ENCODE data around the gene IGFL3. TPM values are rescaled to one million over a fixed set of nuclear protein-coding genes. Genes with fewer than 3 reads are reported as not detected.

IGFL3 gene
- total and polyA plus RNA-seq, 12 donors: not detected

GRCh38 chr19:46113726-46114125, 10.8 kb downstream of the IGFL3 start:
- Histone ChIP-seq H3K36me3 (no peaks in the 10 kb centered on the region), H3K27me3 (peaks cover 0 to 66% (median 31%) of the 10 kb centered on the region in 7 donors), H3K9me3 (no peaks in the 10 kb centered on the region), H3K27ac (no peak overlapping the region), H3K4me1 (no peaks in the 10 kb centered on the region), H3K4me3 (no peak overlapping the region)
- ATAC-seq (no peak), DNase-seq (no peak)
- TF ChIP-seq CTCF (IDR thresholded peaks at IDR 0.05): no peak
- 57% methylated on average over 1 of the region's 1 CpG for WGBS, 2 donors
- intact Hi-C loops (cut with DNase I): no loop called here

GRCh38 chr19:46112527-46112926, 12.0 kb downstream of the IGFL3 start:
- peaks cover 0 to 54% (median 26%) of the 10 kb centered on the region in 7 donors for H3K27me3 ChIP-seq
- ATAC-seq (no peak), DNase-seq (no peak)
- 65 to 66% methylated on average over 2 of the region's 2 CpGs for WGBS, 2 donors
- no peaks in the 10 kb centered on the region for H3K4me1 ChIP-seq
- intact Hi-C loops (cut with DNase I): no loop called here
- TF ChIP-seq CTCF (IDR thresholded peaks at IDR 0.05): no peak
- no peaks in the 10 kb centered on the region for H3K36me3 ChIP-seq
- H3K9me3 ChIP-seq: no peaks in the 10 kb centered on the region
- H3K27ac ChIP-seq: no peak overlapping the region
- H3K4me3 ChIP-seq: no peak overlapping the region

GRCh38 chr19:46111376-46111775, 13.1 kb downstream of the IGFL3 start:
- TF ChIP-seq CTCF (IDR thresholded peaks at IDR 0.05): no peak
- intact Hi-C loops (cut with DNase I): no loop called here
- Histone ChIP-seq H3K4me3 (no peak overlapping the region), H3K36me3 (no peaks in the 10 kb centered on the region), H3K27me3 (peaks cover 0 to 51% (median 26%) of the 10 kb centered on the region in 7 donors), H3K4me1 (no peaks in the 10 kb centered on the region), H3K9me3 (no peaks in the 10 kb centered on the region), H3K27ac (no peak overlapping the region)
- WGBS, 2 donors: 70% methylated on average over 3 of the region's 3 CpGs
- no peak for ATAC-seq
- no peak for DNase-seq

GRCh38 chr19:46109876-46110275, 14.6 kb downstream of the IGFL3 start:
- H3K36me3 ChIP-seq: no peaks in the 10 kb centered on the region
- H3K4me3 ChIP-seq: no peak overlapping the region
- H3K27me3 ChIP-seq: peaks cover 0 to 51% (median 22%) of the 10 kb centered on the region in 7 donors
- intact Hi-C loops (cut with DNase I): no loop called here
- ATAC-seq (no peak), DNase-seq (no peak)
- H3K9me3 ChIP-seq: peaks cover 0 to 9% (median 0%) of the 10 kb centered on the region in 11 donors
- no peak for TF ChIP-seq CTCF (IDR thresholded peaks at IDR 0.05)
- H3K4me1 ChIP-seq: no peaks in the 10 kb centered on the region
- WGBS, 2 donors: 47 to 55% methylated on average over 6 of the region's 6 CpGs
- H3K27ac ChIP-seq: no peak overlapping the region
